CD14-positive monocyte (primary cell): ENCODE results near the gene ERFL. TPM values are rescaled to one million over a fixed set of nuclear protein-coding genes. Genes with fewer than 3 reads are reported as not detected.

ENCODE experiments used
- DNase-seq, 3 donors: peaks; one replicate each; pipeline ENCODE4 v3.0.0-alpha.2; 2011 to 2022
- H2AFZ ChIP-seq: 2 replicates; pipeline ENCODE4 v1.6.0; 2012; ENCODE audit warnings: mild to moderate bottlenecking, low read depth, low read length, inconsistent platforms; ENCODE audit not compliant: insufficient read depth, poor library complexity, severe bottlenecking
- H3K27ac ChIP-seq, 2 donors: 1 replicate in 1 of 2; 2 replicates in 1 of 2; pipeline ENCODE4 v1.5.1; 2012 to 2013; ENCODE audit warnings: low read length in 2 of 2, control low read depth in 1 of 2, inconsistent platforms in 1 of 2, low read depth in 1 of 2, mild to moderate bottlenecking in 1 of 2
- H3K27me3 ChIP-seq, 2 donors: one replicate each; pipeline versions ENCODE4 v1.6.0 to v1.6.1; 2011 to 2013; ENCODE audit warnings: low read length in 2 of 2; ENCODE audit not compliant: control insufficient read depth in 2 of 2, insufficient read depth in 2 of 2
- H3K36me3 ChIP-seq, 2 donors: replicated peaks in 1 of 2; 1 replicate in 1 of 2; 2 replicates in 1 of 2; pipeline versions ENCODE4 v1.5.1 to v1.6.1; 2012 to 2013; ENCODE audit warnings: low read length in 2 of 2, control low read depth in 1 of 2, inconsistent platforms in 1 of 2, mild to moderate bottlenecking in 1 of 2; ENCODE audit not compliant: insufficient read depth in 2 of 2, control insufficient read depth in 1 of 2
- H3K4me1 ChIP-seq, 2 donors: 1 replicate in 1 of 2; 2 replicates in 1 of 2; pipeline versions ENCODE4 v1.5.1 to v1.6.1; 2012 to 2013; ENCODE audit warnings: low read length in 2 of 2, control low read depth in 1 of 2, inconsistent platforms in 1 of 2, mild to moderate bottlenecking in 1 of 2, moderate library complexity in 1 of 2; ENCODE audit not compliant: insufficient read depth in 2 of 2, control insufficient read depth in 1 of 2
- H3K4me2 ChIP-seq: replicated peaks from 2 replicates; pipeline ENCODE3; 2012; ENCODE audit warnings: low read length, moderate library complexity, mild to moderate bottlenecking; ENCODE audit not compliant: poor library complexity, severe bottlenecking; ENCODE audit errors: extremely low read depth
- H3K4me3 ChIP-seq, 3 experiments: fragments of 200-600 bp in 1 of 3; sonication (generic) in 1 of 3; replicated peaks in 1 of 3; 1 replicate in 2 of 3; 2 replicates in 1 of 3; pipeline ENCODE4 v1.5.1; 2011 to 2013; ENCODE audit warnings: low read length in 3 of 3, mild to moderate bottlenecking in 3 of 3, control low read depth in 2 of 3, low read depth in 2 of 3, inconsistent platforms in 1 of 3, moderate library complexity in 1 of 3
- H3K79me2 ChIP-seq: 2 replicates; pipeline ENCODE4 v1.6.0; 2012; ENCODE audit warnings: mild to moderate bottlenecking, control low read depth, inconsistent platforms, low read length, moderate library complexity; ENCODE audit not compliant: insufficient read depth
- H3K9ac ChIP-seq: 2 replicates; pipeline ENCODE4 v1.6.0; 2017; ENCODE audit warnings: low read length, mild to moderate bottlenecking; ENCODE audit not compliant: insufficient read depth, poor library complexity, severe bottlenecking
- H3K9me3 ChIP-seq, 2 donors: replicated peaks in 1 of 2; 1 replicate in 1 of 2; 2 replicates in 1 of 2; pipeline versions ENCODE4 v1.5.1 to v1.6.1; 2012 to 2013; ENCODE audit warnings: low read length in 2 of 2, control low read depth in 1 of 2; ENCODE audit not compliant: control insufficient read depth in 1 of 2, insufficient read depth in 1 of 2
- H4K20me1 ChIP-seq: 2 replicates; pipeline ENCODE4 v1.6.0; 2012; ENCODE audit warnings: mild to moderate bottlenecking, low read length, control low read depth, moderate library complexity; ENCODE audit not compliant: insufficient read depth
- H3K27ac Mint-ChIP-seq, 7 donors: one replicate each; pipeline ENCODE4 v1.8.0; 2020; ENCODE audit warnings: mild to moderate bottlenecking in 7 of 7, mixed read lengths in 7 of 7, moderate library complexity in 6 of 7, inconsistent platforms in 2 of 7
- H3K27me3 Mint-ChIP-seq, 3 donors: one replicate each; pipeline ENCODE4 v1.8.0; 2021 to 2022; ENCODE audit warnings: low read depth in 3 of 3, mild to moderate bottlenecking in 3 of 3, mixed read lengths in 3 of 3, moderate library complexity in 3 of 3, inconsistent platforms in 1 of 3
- H3K36me3 Mint-ChIP-seq, 2 donors: one replicate each; pipeline ENCODE4 v1.8.0; 2020; ENCODE audit warnings: mixed read lengths in 2 of 2, inconsistent platforms in 1 of 2, mild to moderate bottlenecking in 1 of 2
- H3K4me1 Mint-ChIP-seq: one replicate; pipeline ENCODE4 v1.8.0; 2020; ENCODE audit warnings: mild to moderate bottlenecking, mixed read lengths
- H3K4me3 Mint-ChIP-seq, 2 donors: one replicate each; pipeline ENCODE4 v1.8.0; 2020; ENCODE audit warnings: mild to moderate bottlenecking in 2 of 2, mixed read lengths in 2 of 2, moderate library complexity in 1 of 2
- H3K9me3 Mint-ChIP-seq, 7 donors: one replicate each; pipeline ENCODE4 v1.8.0; 2020 to 2022; ENCODE audit warnings: mixed read lengths in 7 of 7, mild to moderate bottlenecking in 6 of 7, moderate library complexity in 6 of 7, inconsistent platforms in 2 of 7
- WGBS: methylation state at CpG from one replicate; pipeline ENCODE4 v1.1.5; 2013; ENCODE audit warnings: missing lambda C conversion rate; ENCODE audit not compliant: insufficient coverage; 5-methylcytosine and 5-hydroxymethylcytosine counted together
- intact Hi-C, 2 donors: fragments of 100-400 bp; cut with micrococcal nuclease; formaldehyde crosslinking; loops; one replicate each; pipeline versions ENCODE4 v1.15.0 to v1.15.1; 2023
- polyA plus RNA-seq, 3 donors: library from polyadenylated mRNA; depleted of rRNA in 1 of 3; unstranded in 2 of 3; stranded (reverse) in 1 of 3; fragments of 300-500 nt in 2 of 3; fragments of >200 nt in 1 of 3; fragmentation: Illumina TruSeq in 2 of 3; gene quantifications; 1 replicate in 2 of 3; 2 replicates in 1 of 3; pipeline ENCODE4 v1.2.3, GENCODE V29; 2012 to 2021
- TF ChIP-seq, protein P1 (sequence below): fragments of 200-600 bp; IDR thresholded peaks from one replicate; pipeline ENCODE4 v1.8.0; 2022; ENCODE audit warnings: antibody characterized with exemption, mild to moderate bottlenecking

ERFL gene
- polyA plus RNA-seq, 3 donors = not detected

DNA sequence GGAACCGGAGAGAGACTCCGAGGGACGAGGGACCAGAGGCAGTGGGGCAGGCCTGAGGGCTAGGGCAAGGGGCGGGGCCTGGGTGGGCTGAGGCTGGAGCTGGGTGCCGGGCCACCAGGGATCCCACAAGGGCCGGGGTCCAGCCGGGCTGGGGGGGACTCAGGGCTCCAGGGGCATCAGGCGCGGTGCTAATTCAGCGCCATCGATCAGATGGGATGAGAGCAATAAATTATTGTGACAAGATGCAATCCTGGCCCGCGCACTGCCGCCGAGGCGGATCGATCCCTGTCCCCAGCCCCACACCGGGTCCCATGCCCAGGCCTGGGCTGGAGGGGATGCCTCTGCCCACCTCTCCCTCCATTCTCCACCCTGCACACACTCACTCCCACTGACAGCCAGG, 5.7 kb downstream of the ERFL start:
- Mint-ChIP-seq H3K4me1 (peaks cover 6% of the 10 kb centered on the region), H3K4me3 (peak overlapping the region in 1 of 2 donors; percentile 77), H3K27me3 (peaks cover 0 to 28% (median 18%) of the 10 kb centered on the region in 3 donors), H3K9me3 (peaks cover 0 to 9% (median 3%) of the 10 kb centered on the region in 7 donors), H3K36me3 (peaks cover 0 to 11% of the 10 kb centered on the region in 2 donors), H3K27ac (no peak overlapping the region)
- Histone ChIP-seq H3K36me3 (no peaks in the 10 kb centered on the region), H4K20me1 (no peaks in the 10 kb centered on the region), H2AFZ (no peak overlapping the region), H3K9me3 (no peaks in the 10 kb centered on the region), H3K79me2 (no peaks in the 10 kb centered on the region), H3K4me1 (no peaks in the 10 kb centered on the region), H3K4me2 (no peak overlapping the region), H3K27ac (no peak overlapping the region), H3K4me3 (no peak overlapping the region), H3K9ac (no peak overlapping the region), H3K27me3 (peaks cover 36 to 75% of the 10 kb centered on the region in 2 donors)
- 18% methylated on average over 9 of the region's 18 CpGs for WGBS
- intact Hi-C loops = no loop called here
- TF ChIP-seq, protein P1, sequence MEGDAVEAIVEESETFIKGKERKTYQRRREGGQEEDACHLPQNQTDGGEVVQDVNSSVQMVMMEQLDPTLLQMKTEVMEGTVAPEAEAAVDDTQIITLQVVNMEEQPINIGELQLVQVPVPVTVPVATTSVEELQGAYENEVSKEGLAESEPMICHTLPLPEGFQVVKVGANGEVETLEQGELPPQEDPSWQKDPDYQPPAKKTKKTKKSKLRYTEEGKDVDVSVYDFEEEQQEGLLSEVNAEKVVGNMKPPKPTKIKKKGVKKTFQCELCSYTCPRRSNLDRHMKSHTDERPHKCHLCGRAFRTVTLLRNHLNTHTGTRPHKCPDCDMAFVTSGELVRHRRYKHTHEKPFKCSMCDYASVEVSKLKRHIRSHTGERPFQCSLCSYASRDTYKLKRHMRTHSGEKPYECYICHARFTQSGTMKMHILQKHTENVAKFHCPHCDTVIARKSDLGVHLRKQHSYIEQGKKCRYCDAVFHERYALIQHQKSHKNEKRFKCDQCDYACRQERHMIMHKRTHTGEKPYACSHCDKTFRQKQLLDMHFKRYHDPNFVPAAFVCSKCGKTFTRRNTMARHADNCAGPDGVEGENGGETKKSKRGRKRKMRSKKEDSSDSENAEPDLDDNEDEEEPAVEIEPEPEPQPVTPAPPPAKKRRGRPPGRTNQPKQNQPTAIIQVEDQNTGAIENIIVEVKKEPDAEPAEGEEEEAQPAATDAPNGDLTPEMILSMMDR = no peak
- no peak for DNase-seq

DNA sequence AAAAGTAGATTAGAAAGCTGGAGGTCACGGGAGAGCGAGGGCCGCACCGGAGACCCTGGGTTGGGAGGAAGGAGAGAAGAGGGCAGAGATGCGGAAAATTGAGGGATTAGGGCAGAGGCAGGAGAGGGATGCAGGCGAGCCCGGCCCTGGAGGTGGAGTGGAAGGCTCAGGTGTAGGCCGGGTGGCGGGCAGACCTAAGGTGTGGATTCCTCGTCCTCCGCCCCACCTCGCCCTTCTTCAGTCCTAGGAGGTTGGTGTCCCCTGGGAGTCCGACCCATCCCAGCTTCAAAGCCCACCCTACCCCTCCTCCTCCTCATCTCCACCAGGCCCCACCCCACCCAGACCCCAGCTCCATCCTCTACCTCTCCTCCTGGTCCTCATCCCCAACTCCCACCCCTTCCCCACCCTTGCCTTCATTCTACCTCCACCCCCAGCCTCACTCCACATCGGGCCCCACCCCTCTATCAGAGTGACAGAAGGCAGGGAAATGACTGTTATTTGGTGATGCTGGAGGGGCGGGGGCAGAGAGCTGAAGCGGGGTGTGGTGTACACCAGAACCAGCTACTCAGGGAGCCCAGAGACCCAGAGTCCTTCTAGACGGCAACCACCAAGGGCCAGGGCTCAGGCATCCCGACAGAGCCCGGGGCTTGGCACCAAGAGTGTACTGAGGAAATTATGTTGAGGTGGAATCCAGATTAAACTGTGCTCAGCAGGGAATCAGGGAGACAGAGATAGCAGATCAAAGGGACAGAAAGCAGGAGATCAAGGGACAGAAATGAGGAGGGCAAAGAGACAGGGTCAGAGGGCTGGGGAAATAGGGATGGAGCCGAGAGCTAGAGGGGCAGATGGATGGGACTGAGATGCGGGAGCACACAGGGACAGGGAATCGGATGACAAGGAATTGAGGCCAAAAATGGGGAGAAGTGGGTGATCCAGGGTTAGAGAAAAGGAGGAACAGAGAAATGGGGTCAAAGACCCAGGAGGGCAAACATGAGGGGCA, 6.4 kb downstream of the ERFL start:
- H3K27ac Mint-ChIP-seq = peak overlapping the region in 1 of 7 donors; percentile 27
- no peak for DNase-seq
- Histone ChIP-seq H3K27me3 (peaks cover 29 to 75% of the 10 kb centered on the region in 2 donors), H3K4me2 (no peak overlapping the region), H3K27ac (no peak overlapping the region), H3K79me2 (no peaks in the 10 kb centered on the region), H3K9ac (no peak overlapping the region), H3K9me3 (no peaks in the 10 kb centered on the region), H4K20me1 (no peaks in the 10 kb centered on the region), H3K4me1 (no peaks in the 10 kb centered on the region), H2AFZ (no peak overlapping the region), H3K4me3 (no peak overlapping the region), H3K36me3 (no peaks in the 10 kb centered on the region)
- H3K36me3 Mint-ChIP-seq = peaks cover 0 to 11% of the 10 kb centered on the region in 2 donors
- H3K4me1 Mint-ChIP-seq = peaks cover 6% of the 10 kb centered on the region
- TF ChIP-seq, protein P1 = no peak
- peaks cover 0 to 9% (median 3%) of the 10 kb centered on the region in 7 donors for H3K9me3 Mint-ChIP-seq
- intact Hi-C loops = no loop called here
- 27% methylated on average over 16 of the region's 22 CpGs for WGBS
- H3K4me3 Mint-ChIP-seq = peak overlapping the region in 1 of 2 donors; percentile 82
- peaks cover 0 to 28% (median 18%) of the 10 kb centered on the region in 3 donors for H3K27me3 Mint-ChIP-seq
